ENCODE data around the gene HIRIP3.
"Not testable (repeated sequence)": the region's sequence is repeated elsewhere in the genome, so short reads cannot be mapped to it uniquely, and the experiment has no call there.

The HIRIP3 gene

DNA sequence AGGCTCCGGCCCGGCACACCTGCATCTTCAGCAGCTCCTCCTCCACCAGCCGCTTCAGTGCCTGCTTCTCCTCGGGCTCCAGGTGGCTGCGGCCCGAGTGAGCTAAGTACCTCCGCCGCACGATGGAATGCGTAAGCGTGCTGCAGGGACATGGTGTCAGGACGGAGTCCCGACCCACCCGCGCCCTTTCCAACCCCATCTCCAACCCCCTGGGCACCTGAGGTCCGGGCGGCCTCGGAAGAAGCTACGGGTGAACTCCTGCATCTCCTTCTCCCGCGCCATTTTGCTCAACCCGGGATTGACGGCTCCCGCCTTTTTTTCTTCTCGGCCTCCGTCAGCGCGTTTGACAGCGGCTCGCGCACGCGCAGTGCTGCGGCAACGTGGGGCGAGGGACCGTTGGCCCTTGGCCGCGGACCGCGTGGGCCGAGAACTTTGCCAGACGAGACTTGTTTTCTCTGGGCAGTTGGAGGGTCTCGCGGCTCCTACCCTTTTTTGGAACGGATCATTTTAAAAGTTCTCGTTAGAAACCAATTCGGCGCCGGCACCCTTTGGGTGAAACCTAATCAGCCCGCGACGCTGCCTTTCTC is at the start of gene HIRIP3:
Gene HIRIP3, minus strand, starts transcription at position 294 of the 587 bp plus-strand sequence. Its CDS starts 12 bp downstream, at position 282.
- peak; percentile 94 for DNase-seq (ENCODE audit: low spot score)

DNA sequence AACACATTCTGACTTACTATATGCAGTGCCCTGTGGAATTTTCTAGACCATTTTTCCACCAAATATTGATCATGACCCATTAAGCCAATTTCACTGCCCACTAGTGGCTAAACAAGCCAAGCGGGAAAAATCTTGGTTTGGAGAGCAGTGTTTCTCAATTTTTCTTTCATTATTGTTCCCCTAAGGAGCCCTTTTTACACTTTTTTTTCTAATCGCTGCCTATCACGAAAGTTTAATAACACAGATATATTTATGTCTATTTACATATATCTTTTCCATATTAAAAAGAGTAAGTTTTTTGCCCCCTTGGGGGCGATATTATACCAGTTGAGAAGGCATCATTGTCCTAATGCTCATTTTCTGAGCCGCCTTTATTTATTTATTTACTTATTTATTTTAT is 46.4 kb upstream of the HIRIP3 start:
- DNase-seq (ENCODE audit: low spot score) = peak; percentile 39

- not testable (repeated sequence) for DNase-seq (ENCODE audit: low spot score)
These were observed 45.3 kb upstream of the HIRIP3 start for GRCh38 chr16:30040690-30041089.

GRCh38 chr16:30040221-30040620 is 44.8 kb upstream of the HIRIP3 start:
- no peak for DNase-seq (ENCODE audit: low spot score)

DNA sequence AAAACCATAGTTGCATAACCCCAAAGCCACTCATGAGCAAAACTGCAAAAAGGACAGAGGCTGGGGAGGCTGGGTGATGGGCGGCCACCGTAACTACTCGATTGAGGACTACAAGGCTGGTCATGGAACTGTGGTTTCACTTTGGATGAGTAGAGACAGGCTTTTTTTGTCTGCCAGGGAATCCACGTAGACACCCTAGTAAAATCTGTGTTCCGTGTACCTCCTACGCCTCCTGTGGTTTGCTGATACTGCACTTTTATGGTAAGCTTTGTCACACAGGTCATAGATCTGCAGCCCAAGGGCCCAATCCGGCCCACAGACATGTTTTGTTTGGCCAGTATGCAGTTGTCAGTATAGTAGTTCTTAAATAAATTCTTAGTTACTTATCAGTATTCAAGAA is 37.9 kb upstream of the HIRIP3 start:
- DNase-seq (ENCODE audit: low spot score) = no peak

DNA sequence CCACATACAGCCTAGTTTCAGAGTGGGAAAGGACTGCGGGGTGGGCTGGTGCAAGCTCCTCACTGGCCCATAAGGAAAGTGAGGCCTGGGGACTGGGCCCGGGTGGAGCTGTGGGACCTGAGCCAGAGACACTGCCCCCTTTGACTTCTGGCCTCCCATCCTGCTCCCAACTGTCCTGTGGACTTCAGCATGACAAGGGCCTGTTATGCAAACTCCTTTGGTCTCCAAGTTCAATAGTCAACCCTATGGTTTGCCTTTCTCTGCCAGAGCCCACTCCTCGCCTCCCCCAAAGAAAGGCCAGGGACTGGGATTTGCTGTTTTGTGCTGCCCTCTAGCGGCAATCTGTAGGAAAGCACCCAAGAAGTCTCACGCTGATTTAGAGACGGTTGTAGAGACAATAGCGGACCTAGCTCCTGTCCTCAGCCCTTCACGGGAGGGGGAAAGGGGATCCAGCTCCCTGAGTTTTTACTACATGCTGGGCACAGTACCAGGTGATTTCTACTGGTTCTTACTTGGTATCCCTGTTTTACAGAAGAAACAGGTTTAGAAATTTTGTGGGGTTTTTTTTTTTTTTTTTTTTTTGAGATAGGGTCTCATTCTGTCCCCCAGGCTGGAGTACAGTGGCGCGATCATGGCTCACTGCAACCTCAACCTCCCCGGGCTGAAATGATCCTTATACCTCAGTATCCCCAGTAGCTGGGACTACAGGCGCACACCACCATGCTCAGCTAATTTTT is 36.8 kb upstream of the HIRIP3 start:
- DNase-seq (ENCODE audit: low spot score) = peak; percentile 79

GRCh38 chr16:30031477-30031918 is 36.1 kb upstream of the HIRIP3 start:
- no peak for DNase-seq (ENCODE audit: low spot score)

GRCh38 chr16:30030841-30031413 is 35.5 kb upstream of the HIRIP3 start, which contains the start of gene TLCD3B:
TSS of gene TLCD3B (minus strand) at chr16:30031271. CDS start at chr16:30030527, 744 bp downstream.
- peak; percentile 42 for DNase-seq (ENCODE audit: low spot score)

DNA sequence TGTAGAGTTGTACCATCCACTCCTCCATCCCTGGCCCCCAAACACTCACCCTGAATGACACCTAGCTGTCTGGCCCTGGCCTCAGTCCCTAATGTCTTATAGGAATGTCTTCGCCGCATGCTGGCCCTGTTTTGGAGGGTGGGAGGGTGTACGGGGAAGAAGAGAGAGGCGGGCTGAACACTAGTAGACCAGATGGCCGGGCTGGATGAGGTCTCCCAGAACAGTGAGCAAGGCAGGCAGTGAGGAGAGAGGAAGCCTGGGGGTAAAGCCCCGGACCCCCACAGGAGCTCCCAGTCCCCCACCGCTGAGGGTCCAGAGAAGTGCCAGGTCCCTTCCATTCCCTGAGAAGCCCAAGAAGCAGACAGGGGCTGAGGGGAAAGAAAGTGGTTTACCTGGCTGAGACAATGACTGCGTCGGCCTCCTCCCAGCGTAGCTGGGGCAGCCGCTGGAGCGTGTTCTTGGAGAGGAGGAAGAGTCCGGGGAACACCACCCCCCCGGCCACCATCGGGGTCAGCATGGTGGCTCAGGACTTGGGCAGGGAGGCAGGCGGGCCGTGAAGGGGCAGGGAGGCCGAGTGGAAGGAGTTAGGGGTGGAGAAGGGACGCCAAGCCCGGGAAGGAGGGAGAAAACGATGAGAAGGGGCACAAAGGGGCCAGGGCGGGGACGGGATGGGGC is 34.7 kb upstream of the HIRIP3 start:
- no peak for DNase-seq (ENCODE audit: low spot score)

GRCh38 chr16:30028438-30029076 is 33.1 kb upstream of the HIRIP3 start:
- DNase-seq (ENCODE audit: low spot score) = peak; percentile 33

- no peak for DNase-seq (ENCODE audit: low spot score)
These were observed 32.4 kb upstream of the HIRIP3 start for GRCh38 chr16:30027588-30028437.

DNA sequence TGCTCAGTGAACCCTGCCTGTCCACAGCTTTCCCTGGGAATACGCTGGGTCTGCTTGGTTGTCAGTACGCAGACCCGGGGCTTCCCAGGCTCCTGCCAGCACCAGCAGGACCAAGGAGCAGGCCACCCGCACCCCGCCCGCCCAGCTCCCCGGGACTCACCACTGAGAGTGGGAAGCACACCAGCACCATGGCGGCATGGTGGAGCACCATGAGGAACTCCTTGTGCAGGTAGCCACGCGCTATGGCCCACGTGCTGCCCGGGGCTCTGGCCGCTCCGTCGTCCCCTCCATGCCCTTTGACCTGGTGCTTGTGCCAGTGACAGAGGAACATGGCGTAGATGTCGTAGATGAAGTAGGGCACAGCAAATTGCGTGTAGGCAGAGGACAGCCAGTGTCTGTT is 31.0 kb upstream of the HIRIP3 start:
- no peak for DNase-seq (ENCODE audit: low spot score)

DNA sequence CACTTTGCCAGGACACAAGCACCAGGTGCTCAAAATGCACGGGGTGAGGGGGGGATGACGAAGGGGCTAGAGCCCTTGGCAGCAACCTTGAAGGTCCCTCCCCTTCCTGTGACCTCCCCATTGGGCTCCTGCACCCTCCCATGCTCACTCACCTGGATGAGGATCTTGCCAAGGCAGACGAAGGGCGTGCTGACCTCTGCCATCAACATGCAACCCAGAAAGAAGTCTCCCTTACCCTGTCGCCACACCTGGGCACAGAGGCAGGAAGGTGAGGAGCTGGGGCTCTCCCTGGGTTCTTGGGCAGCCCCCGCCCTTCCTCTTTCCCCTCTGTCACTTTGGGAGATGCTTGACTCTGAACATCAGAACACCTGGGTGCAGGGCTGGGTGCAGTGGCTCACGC is 30.2 kb upstream of the HIRIP3 start:
- DNase-seq (ENCODE audit: low spot score) = no peak

- no peak for DNase-seq (ENCODE audit: low spot score)
These were observed 29.7 kb upstream of the HIRIP3 start for GRCh38 chr16:30025156-30025555.

GRCh38 chr16:30024451-30024850 is 29.0 kb upstream of the HIRIP3 start:
- DNase-seq (ENCODE audit: low spot score) = no peak

- no peak for DNase-seq (ENCODE audit: low spot score)
These were observed 28.2 kb upstream of the HIRIP3 start for GRCh38 chr16:30023586-30023985.

DNA sequence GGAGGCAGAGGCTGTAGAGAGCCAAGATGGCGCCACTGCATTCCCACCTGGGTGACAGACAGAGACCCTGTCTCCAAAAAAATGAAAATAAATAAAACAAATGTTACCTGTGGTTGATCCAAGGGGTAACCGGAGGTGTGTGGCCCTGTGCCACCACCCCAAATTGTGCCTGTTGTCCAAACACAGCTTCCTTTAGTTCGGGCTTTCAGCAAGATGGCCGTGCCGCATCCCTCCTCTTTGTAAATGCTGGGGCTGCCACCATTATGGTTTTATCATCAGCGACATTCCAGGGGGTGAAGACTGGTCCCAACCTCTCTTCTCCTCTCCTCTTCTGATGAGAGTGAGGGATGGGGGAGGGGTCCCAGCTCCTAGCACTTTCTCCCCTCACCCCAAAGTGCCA is 27.5 kb upstream of the HIRIP3 start, which contains the start of gene C16orf92:
Gene C16orf92, plus strand, starts transcription at position 312 of the 400 bp plus-strand sequence. CDS start 143 bp downstream, outside the sequence.
- DNase-seq (ENCODE audit: low spot score) = no peak

GRCh38 chr16:30018731-30019158 is 23.3 kb upstream of the HIRIP3 start:
- no peak for DNase-seq (ENCODE audit: low spot score)

DNA sequence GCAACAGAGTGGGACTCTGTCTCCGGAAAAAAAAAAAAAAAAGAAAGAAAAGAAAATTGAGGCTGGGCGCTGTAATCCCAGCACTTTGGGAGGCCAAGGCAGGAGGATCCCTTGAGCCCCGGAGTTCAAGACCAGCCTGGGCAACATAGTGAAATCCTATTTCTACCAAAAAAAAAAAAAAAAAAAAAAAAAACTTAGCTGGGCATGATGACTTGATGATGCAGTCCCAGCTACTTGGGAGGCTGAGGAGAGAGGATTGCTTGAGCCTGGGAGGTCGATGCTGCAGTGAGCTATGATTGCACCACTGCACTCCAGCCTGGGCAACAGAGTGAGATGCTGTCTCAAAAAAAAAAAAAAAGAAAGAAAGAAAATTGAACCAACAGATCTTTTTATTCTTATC is 22.5 kb upstream of the HIRIP3 start:
- not testable (repeated sequence) for DNase-seq (ENCODE audit: low spot score)

- no peak for DNase-seq (ENCODE audit: low spot score)
These were observed 21.9 kb upstream of the HIRIP3 start for GRCh38 chr16:30017277-30017656.

Data from AG20443 (cell line).